ENCODE results near the gene RHOG. TPM values are rescaled to one million over a fixed set of nuclear protein-coding genes. Genes with fewer than 3 reads are reported as not detected.
"Not testable (repeated sequence)": the region's sequence is repeated elsewhere in the genome, so short reads cannot be mapped to it uniquely, and the experiment has no call there.

The RHOG gene
- total and polyA plus RNA-seq, 3 donors from 2014 or later = 36.1 to 58.3 (median 37.1) TPM

- TF ChIP-seq CTCF (IDR thresholded peaks at IDR 0.05) (no peak), POLR2A (IDR thresholded peaks at IDR 0.05) (no peak)
- peak overlapping the region; percentile 26 to 67 for H3K27ac ChIP-seq
These were observed 26.1 kb upstream of the RHOG start for GRCh38 chr11:3866836-3867208.

GRCh38 chr11:3866206-3866605 is 25.4 kb upstream of the RHOG start:
- TF ChIP-seq CTCF (IDR thresholded peaks at IDR 0.05) (no peak), POLR2A (IDR thresholded peaks at IDR 0.05) (no peak)
- Histone ChIP-seq H3K36me3 (ENCODE audit: low read depth, missing control alignments) (no peaks in the 10 kb centered on the region), H3K27ac (peak overlapping the region; percentile 26 to 67), H3K4me3 (no peak overlapping the region), H3K27me3 (no peaks in the 10 kb centered on the region), H3K9me3 (no peaks in the 10 kb centered on the region), H3K4me1 (peaks cover 42% of the 10 kb centered on the region)
- no peak for DNase-seq
- intact Hi-C loops (cut with DNase I; ENCODE audit: low total_unique reads) = no loop called here
- WGBS, 2 donors = 82 to 85% methylated on average over 5 of the region's 5 CpGs

More at GRCh38 chr11:3866836-3867208, 26.1 kb upstream of the RHOG start:
- H3K27me3 ChIP-seq = no peaks in the 10 kb centered on the region
- no peak for DNase-seq
- H3K4me1 ChIP-seq = peaks cover 38% of the 10 kb centered on the region
- no peak overlapping the region for H3K4me3 ChIP-seq
- intact Hi-C loops (cut with DNase I; ENCODE audit: low total_unique reads) = no loop called here
- H3K36me3 ChIP-seq (ENCODE audit: low read depth, missing control alignments) = no peaks in the 10 kb centered on the region
- no peaks in the 10 kb centered on the region for H3K9me3 ChIP-seq

- H3K27ac ChIP-seq = peak overlapping the region in 1 of 2 donors; percentile 67
- H3K27me3 ChIP-seq = no peaks in the 10 kb centered on the region
- H3K4me3 ChIP-seq = no peak overlapping the region
- peaks cover 44% of the 10 kb centered on the region for H3K4me1 ChIP-seq
- H3K36me3 ChIP-seq (ENCODE audit: low read depth, missing control alignments) = no peaks in the 10 kb centered on the region
- intact Hi-C loops (cut with DNase I; ENCODE audit: low total_unique reads) = no loop called here
- TF ChIP-seq CTCF (IDR thresholded peaks at IDR 0.05) = no peak
- TF ChIP-seq POLR2A (IDR thresholded peaks at IDR 0.05) = no peak
- no peak for DNase-seq
- WGBS, 2 donors = 46 to 57% methylated on average over 3 of the region's 3 CpGs
- no peaks in the 10 kb centered on the region for H3K9me3 ChIP-seq
These were observed 24.8 kb upstream of the RHOG start for GRCh38 chr11:3865388-3866193.

- Histone ChIP-seq H3K4me1 (peaks cover 54% of the 10 kb centered on the region), H3K9me3 (no peaks in the 10 kb centered on the region), H3K4me3 (no peak overlapping the region), H3K27me3 (no peaks in the 10 kb centered on the region), H3K36me3 (ENCODE audit: low read depth, missing control alignments) (no peaks in the 10 kb centered on the region), H3K27ac (no peak overlapping the region)
- DNase-seq = no peak
- intact Hi-C loops (cut with DNase I; ENCODE audit: low total_unique reads) = no loop called here
- 53 to 63% methylated on average over 1 of the region's 1 CpG for WGBS, 2 donors
- TF ChIP-seq CTCF (IDR thresholded peaks at IDR 0.05) (no peak), POLR2A (IDR thresholded peaks at IDR 0.05) (no peak)
These were observed 20.9 kb upstream of the RHOG start for GRCh38 chr11:3861683-3862082.

- H3K27me3 ChIP-seq; H3K9me3 ChIP-seq; H3K36me3 ChIP-seq (ENCODE audit: low read depth, missing control alignments); H3K4me3 ChIP-seq; DNase-seq; H3K27ac ChIP-seq; intact Hi-C loops (cut with DNase I; ENCODE audit: low total_unique reads): not testable (repeated sequence)
- H3K4me1 ChIP-seq = peaks cover 53% of the 10 kb centered on the region
- 79 to 90% methylated on average over 4 of the region's 4 CpGs for WGBS, 2 donors
These were observed 20.2 kb upstream of the RHOG start for GRCh38 chr11:3860898-3861393.

Measured in testis (tissue), 3 donors.